SK-N-SH (cell line): Measurements from ENCODE around the gene TRRAP.

Source experiments
- FOXJ3 ChIP-seq: sonication (generic); formaldehyde crosslinking; IDR thresholded peaks from 2 replicates; pipeline ENCODE4 v1.5.1; 2020; ENCODE audit warnings: mild to moderate bottlenecking, missing genetic modification reagents
- FOXM1 ChIP-seq: IDR thresholded peaks from 2 replicates; pipeline ENCODE4 v1.4.0; 2012; ENCODE audit warnings: low read depth, mild to moderate bottlenecking
- NFIC ChIP-seq: IDR thresholded peaks from 2 replicates; pipeline ENCODE4 v1.4.0; 2012; ENCODE audit warnings: borderline replicate concordance
- TEAD4 ChIP-seq: IDR thresholded peaks from 2 replicates; pipeline ENCODE4 v1.4.0; 2012; ENCODE audit warnings: mild to moderate bottlenecking, borderline replicate concordance; ENCODE audit not compliant: insufficient read depth
- TF ChIP-seq, protein P1 (sequence below): fragments of 200-600 bp; sonication (generic); IDR thresholded peaks from 2 replicates; pipeline ENCODE4 v1.6.1; 2017; ENCODE audit warnings: antibody characterized with exemption, mild to moderate bottlenecking, moderate library complexity
- TF ChIP-seq, protein P2 (sequence below): IDR thresholded peaks from 2 replicates; pipeline ENCODE4 v1.4.0; 2012; ENCODE audit warnings: low read depth, borderline replicate concordance
- TF ChIP-seq, protein P3 (sequence below): IDR thresholded peaks from 2 replicates; pipeline ENCODE4; 2012

DNA sequence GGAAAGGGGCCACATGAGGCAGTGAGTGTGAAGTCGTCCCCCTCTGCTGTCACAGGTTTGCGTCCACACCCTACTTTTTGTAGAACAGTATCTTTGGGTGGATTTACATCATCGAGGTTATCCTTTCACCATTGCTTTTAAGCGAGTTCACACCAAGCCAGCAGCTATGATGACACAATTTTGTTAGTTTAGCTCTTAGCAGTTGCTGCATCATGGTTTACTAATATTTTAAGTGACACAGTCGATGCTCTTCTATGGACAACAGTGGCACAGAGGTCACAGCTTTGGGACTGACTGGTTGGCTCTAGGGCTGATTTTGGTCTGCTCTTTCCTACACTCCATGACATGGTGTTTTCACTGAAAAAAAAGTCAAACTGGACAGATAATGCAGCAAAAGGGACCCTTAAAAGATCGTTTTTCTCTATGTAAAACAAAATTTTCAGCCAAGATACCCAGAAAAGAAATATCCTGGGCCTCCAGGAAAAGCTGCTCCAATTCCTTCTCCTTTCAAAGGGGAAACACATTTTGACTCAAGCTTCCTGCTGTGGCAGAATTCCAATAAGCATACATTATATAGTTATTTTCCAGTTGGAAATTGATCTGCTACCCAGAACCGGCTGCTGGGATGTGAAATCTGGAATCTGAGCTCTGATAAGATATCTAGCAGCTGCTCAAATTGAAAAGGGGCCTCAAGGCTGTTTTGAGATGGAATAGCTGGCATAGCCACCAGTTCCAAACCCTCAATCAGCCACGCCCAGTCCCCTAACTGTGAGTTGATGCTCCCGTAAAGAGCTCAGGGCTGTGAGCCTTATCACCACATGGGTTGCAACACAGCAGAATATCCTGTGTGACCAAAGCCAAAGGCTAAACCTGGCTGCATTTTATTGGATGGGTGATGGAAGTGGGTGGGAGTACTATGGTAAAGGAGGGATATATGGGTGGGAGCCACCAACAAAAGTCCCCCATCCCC, 151.4 kb downstream of the TRRAP start:
- TF ChIP-seq, protein P1, sequence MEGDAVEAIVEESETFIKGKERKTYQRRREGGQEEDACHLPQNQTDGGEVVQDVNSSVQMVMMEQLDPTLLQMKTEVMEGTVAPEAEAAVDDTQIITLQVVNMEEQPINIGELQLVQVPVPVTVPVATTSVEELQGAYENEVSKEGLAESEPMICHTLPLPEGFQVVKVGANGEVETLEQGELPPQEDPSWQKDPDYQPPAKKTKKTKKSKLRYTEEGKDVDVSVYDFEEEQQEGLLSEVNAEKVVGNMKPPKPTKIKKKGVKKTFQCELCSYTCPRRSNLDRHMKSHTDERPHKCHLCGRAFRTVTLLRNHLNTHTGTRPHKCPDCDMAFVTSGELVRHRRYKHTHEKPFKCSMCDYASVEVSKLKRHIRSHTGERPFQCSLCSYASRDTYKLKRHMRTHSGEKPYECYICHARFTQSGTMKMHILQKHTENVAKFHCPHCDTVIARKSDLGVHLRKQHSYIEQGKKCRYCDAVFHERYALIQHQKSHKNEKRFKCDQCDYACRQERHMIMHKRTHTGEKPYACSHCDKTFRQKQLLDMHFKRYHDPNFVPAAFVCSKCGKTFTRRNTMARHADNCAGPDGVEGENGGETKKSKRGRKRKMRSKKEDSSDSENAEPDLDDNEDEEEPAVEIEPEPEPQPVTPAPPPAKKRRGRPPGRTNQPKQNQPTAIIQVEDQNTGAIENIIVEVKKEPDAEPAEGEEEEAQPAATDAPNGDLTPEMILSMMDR, result no peak
- TF ChIP-seq, protein P2, sequence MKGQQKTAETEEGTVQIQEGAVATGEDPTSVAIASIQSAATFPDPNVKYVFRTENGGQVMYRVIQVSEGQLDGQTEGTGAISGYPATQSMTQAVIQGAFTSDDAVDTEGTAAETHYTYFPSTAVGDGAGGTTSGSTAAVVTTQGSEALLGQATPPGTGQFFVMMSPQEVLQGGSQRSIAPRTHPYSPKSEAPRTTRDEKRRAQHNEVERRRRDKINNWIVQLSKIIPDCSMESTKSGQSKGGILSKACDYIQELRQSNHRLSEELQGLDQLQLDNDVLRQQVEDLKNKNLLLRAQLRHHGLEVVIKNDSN, result no peak
- no peak for TF ChIP-seq TEAD4
- TF ChIP-seq FOXM1, result no peak
- TF ChIP-seq FOXJ3, result no peak
- no peak for TF ChIP-seq NFIC
- TF ChIP-seq, protein P3, sequence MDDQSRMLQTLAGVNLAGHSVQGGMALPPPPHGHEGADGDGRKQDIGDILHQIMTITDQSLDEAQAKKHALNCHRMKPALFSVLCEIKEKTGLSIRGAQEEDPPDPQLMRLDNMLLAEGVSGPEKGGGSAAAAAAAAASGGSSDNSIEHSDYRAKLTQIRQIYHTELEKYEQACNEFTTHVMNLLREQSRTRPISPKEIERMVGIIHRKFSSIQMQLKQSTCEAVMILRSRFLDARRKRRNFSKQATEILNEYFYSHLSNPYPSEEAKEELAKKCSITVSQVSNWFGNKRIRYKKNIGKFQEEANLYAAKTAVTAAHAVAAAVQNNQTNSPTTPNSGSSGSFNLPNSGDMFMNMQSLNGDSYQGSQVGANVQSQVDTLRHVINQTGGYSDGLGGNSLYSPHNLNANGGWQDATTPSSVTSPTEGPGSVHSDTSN, result no peak
